Keratinocyte (primary cell): Measurements from ENCODE around the gene ABHD15. TPM values are rescaled to one million over a fixed set of nuclear protein-coding genes. Genes with fewer than 3 reads are reported as not detected.

Experiments
- DNase-seq: peaks from one replicate; pipeline ENCODE4 v3.0.0-alpha.2; 2011; ENCODE audit warnings: low read depth, missing footprints, low spot score
- FAIRE-seq: peaks from 2 replicates; lab custom pipeline; 2011; peaks lifted over from hg19 to GRCh38; lab: Jason Lieb, UNC
- H2AFZ ChIP-seq: 2 replicates; pipeline ENCODE4 v1.6.0; 2012; ENCODE audit warnings: low read length, control low read depth, inconsistent platforms; ENCODE audit not compliant: control insufficient read depth
- H3K27ac ChIP-seq: 2 replicates; pipeline ENCODE4 v1.5.1; 2011; ENCODE audit warnings: low read length; ENCODE audit not compliant: control insufficient read depth, insufficient read depth
- H3K27me3 ChIP-seq: 3 replicates; pipeline ENCODE4 v1.6.0; 2011; ENCODE audit warnings: low read length; ENCODE audit not compliant: control insufficient read depth, insufficient read depth; ENCODE audit errors: extremely low read depth
- H3K36me3 ChIP-seq, 2 experiments: 2 replicates in 1 of 2; 3 replicates in 1 of 2; pipeline ENCODE4 v1.5.1; 2011; ENCODE audit warnings: low read length in 2 of 2, mild to moderate bottlenecking in 1 of 2; ENCODE audit not compliant: control insufficient read depth in 2 of 2, insufficient read depth in 2 of 2; ENCODE audit errors: extremely low read depth in 1 of 2
- H3K4me1 ChIP-seq: 3 replicates; pipeline ENCODE4 v1.5.1; 2011; ENCODE audit warnings: low read length; ENCODE audit not compliant: control insufficient read depth, insufficient read depth; ENCODE audit errors: extremely low read depth
- H3K4me2 ChIP-seq: 3 replicates; pipeline ENCODE4 v1.6.0; 2011; ENCODE audit warnings: low read depth, low read length; ENCODE audit not compliant: control insufficient read depth, insufficient read depth; ENCODE audit errors: extremely low read depth
- H3K4me3 ChIP-seq, 3 experiments: fragments of 200-600 bp in 1 of 3; sonication (generic) in 1 of 3; 2 replicates in 2 of 3; 3 replicates in 1 of 3; pipeline ENCODE4 v1.5.1; 2011 to 2016; ENCODE audit warnings: low read length in 3 of 3, mild to moderate bottlenecking in 3 of 3, control low read depth in 2 of 3, inconsistent platforms in 1 of 3, low read depth in 1 of 3, mixed read lengths in 1 of 3, mixed run types in 1 of 3, moderate library complexity in 1 of 3; ENCODE audit not compliant: control insufficient read depth in 2 of 3, insufficient read depth in 2 of 3; ENCODE audit errors: extremely low read depth in 1 of 3
- H3K79me2 ChIP-seq: 2 replicates; pipeline ENCODE4 v1.6.0; 2012; ENCODE audit warnings: low read length; ENCODE audit not compliant: control insufficient read depth, insufficient read depth
- H3K9ac ChIP-seq: 3 replicates; pipeline ENCODE4 v1.6.0; 2011; ENCODE audit warnings: low read length; ENCODE audit not compliant: control insufficient read depth, insufficient read depth; ENCODE audit errors: extremely low read depth
- H3K9me1 ChIP-seq: 3 replicates; pipeline ENCODE4 v1.6.0; 2011; ENCODE audit warnings: low read length; ENCODE audit not compliant: control insufficient read depth, insufficient read depth; ENCODE audit errors: extremely low read depth
- H3K9me3 ChIP-seq: 2 replicates; pipeline ENCODE4 v1.5.1; 2012; ENCODE audit warnings: low read depth, low read length; ENCODE audit not compliant: control insufficient read depth
- H4K20me1 ChIP-seq: 3 replicates; pipeline ENCODE4 v1.6.0; 2011; ENCODE audit warnings: low read length; ENCODE audit not compliant: control insufficient read depth, insufficient read depth; ENCODE audit errors: extremely low read depth
- CTCF ChIP-seq, 3 experiments: IDR thresholded peaks in 1 of 3; conservative IDR thresholded peaks in 1 of 3; optimal IDR thresholded peaks in 1 of 3; 2 replicates in 2 of 3; 3 replicates in 1 of 3; pipeline versions ENCODE3 to v1.5.1; 2011; ENCODE audit warnings: low read length in 3 of 3, mild to moderate bottlenecking in 3 of 3, moderate library complexity in 2 of 3, control low read depth in 1 of 3, inconsistent platforms in 1 of 3; ENCODE audit not compliant: insufficient read depth in 2 of 3; ENCODE audit errors: extremely low read depth in 1 of 3
- EZH2 ChIP-seq: IDR thresholded peaks from one replicate; pipeline ENCODE4 v1.6.1; 2012; ENCODE audit warnings: inconsistent platforms, mild to moderate bottlenecking, low read length, moderate library complexity
- dilution Hi-C: fragments of 300-500 bp; cut with MboI; formaldehyde crosslinking; loops from one replicate; pipeline ENCODE4 v1.7.0; 2020; ENCODE audit warnings: low sequenced_read_pairs; ENCODE audit not compliant: extremely low pct_ligation_motif_present
- polyA plus RNA-seq, 5 experiments: library from polyadenylated mRNA; depleted of rRNA in 3 of 5; stranded (reverse) in 3 of 5; stranded (forward) in 1 of 5; unstranded in 1 of 5; fragments of >200 nt; gene quantifications; 1 replicate in 1 of 5; 2 replicates in 3 of 5; 3 replicates in 1 of 5; pipeline versions ENCODE4 v1.2.1 to v1.2.3, GENCODE V29; 2011 to 2012; ENCODE audit warnings: missing spikeins in 2 of 5, low read depth in 1 of 5, low replicate concordance in 1 of 5

The ABHD15 gene
- polyA plus RNA-seq, 1 donor (not counting 4 experiments of a cell fraction or from before 2014, with no cell fraction given) = 6.2 TPM

DNA sequence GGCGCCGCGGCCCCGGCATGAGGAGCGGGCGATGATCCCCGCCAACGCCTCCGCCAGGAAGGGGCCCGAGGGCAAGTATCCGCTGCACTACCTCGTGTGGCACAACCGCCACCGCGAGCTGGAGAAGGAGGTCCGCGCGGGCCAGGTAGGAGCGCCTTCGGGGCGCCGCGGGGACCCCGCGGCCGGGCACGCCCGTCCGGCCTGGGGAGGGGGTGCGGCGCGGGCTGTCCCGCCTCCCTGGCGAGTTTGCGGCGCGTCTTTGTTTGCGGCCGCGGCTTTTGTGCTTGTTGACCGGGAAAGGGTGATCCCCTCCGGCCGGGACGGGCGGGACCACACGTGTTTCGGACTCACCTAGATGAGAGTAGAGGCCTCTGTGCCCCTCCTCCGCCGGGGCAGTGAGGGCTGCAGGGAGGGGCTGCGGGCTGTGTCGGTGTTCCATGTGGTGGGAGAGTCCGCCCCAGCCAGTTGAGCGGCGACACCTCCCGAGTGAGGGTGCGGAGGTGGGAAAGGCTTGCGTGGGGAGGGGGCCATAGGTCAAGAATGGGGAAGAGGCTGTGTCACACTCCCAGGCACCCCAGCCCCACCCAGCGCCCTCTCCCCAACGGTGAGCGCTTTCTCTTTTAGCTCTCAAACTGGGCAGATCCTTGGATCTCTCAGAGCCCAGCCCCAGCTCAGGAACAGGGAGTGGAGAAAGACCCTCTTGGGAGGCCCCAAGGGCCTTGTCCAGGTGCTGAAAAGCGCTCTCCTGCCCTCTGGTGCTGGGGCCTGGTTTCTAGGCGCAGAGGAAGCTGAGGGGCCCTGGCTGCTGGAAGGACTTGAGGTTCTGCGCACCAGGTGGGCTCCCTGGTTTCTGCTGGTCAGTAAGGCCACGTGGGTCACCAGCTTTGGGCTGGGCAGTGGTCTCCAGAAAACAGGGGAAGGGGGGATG, 27.0 kb upstream of the ABHD15 start:
- peak overlapping the region; percentile 49 for H2AFZ ChIP-seq
- H3K4me3 ChIP-seq = peak overlapping the region; percentile 51 to 78 (median 70)
- dilution Hi-C loops = no loop called here
- no peaks in the 10 kb centered on the region for H3K9me1 ChIP-seq
- FAIRE-seq (no peak), DNase-seq (no peak)
- H3K27ac ChIP-seq = no peak overlapping the region
- peaks cover 20% of the 10 kb centered on the region for H3K79me2 ChIP-seq
- H4K20me1 ChIP-seq = no peaks in the 10 kb centered on the region
- TF ChIP-seq CTCF (optimal IDR thresholded peaks at IDR 0.05 in 1 of 3, IDR thresholded peaks at IDR 0.05 in 1 of 3, conservative IDR thresholded peaks at IDR 0.05 in 1 of 3; ENCODE audit: extremely low read depth in 1 of 3, insufficient read depth in 2 of 3, low read length in 3 of 3) (peak; percentile 27 to 57 (median 37)), EZH2 (no peak)
- H3K4me1 ChIP-seq = peaks cover 46% of the 10 kb centered on the region
- no peaks in the 10 kb centered on the region for H3K36me3 ChIP-seq
- H3K9me3 ChIP-seq = no peaks in the 10 kb centered on the region
- H3K27me3 ChIP-seq = no peaks in the 10 kb centered on the region
- peak overlapping the region; percentile 92 for H3K4me2 ChIP-seq
- peak overlapping the region; percentile 58 for H3K9ac ChIP-seq

DNA sequence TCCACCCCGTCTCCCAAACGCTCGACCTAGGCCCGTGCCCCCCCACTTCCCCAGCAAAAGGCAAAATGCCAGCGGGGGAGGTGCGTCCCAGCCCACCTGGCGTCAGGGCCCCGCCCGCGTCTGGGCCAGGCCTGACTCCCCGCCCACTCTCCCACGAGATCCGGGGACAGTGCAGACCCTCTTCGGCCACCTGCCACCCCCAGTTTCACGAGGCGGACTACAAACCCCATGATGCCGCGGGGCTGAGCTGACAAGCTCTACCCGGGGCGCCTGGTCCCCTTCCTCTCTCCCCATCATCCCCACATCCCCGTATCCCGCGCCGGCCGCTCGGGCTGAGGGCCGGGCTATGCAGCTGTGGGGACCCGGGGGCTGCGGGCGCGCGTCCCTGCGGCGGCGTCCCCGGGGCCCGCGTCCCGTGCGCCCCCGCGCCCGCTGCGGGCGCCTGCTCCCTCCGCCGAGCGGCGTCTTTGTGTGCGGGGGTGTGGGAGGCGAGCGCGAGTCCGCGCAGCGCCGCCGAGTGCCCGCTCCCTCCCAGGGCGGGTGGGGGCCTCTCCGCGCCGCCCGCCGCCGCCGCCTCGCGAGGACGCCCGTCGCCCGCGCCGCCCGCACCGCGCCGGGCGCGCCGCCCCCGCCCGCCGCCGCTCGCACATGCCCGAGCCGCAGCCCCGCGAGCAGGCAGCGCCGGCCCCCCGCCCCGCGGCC, 26.2 kb upstream of the ABHD15 start, which contains the start of gene ANKRD13B:
Gene ANKRD13B (plus strand): TSS at position 283 of the 702 bp plus-strand sequence. CDS start 490 bp downstream, outside the sequence.
- Histone ChIP-seq H3K36me3 (no peaks in the 10 kb centered on the region), H4K20me1 (peaks cover 4% of the 10 kb centered on the region), H3K9me1 (no peaks in the 10 kb centered on the region), H3K4me3 (peak within 1 kb of the TSS; percentile 51 to 78 (median 70)), H3K9ac (peak within 1 kb of the TSS; percentile 58), H3K79me2 (peaks cover 29% of the 10 kb centered on the region), H3K4me1 (peaks cover 50% of the 10 kb centered on the region), H2AFZ (peak within 1 kb of the TSS; percentile 49), H3K9me3 (no peaks in the 10 kb centered on the region), H3K27me3 (no peaks in the 10 kb centered on the region), H3K27ac (no peak within 1 kb of the TSS), H3K4me2 (peak within 1 kb of the TSS; percentile 92)
- FAIRE-seq (no peak), DNase-seq (no peak)
- dilution Hi-C loops = no loop called here
- no peak for TF ChIP-seq CTCF (optimal IDR thresholded peaks at IDR 0.05 in 1 of 3, IDR thresholded peaks at IDR 0.05 in 1 of 3, conservative IDR thresholded peaks at IDR 0.05 in 1 of 3; ENCODE audit: extremely low read depth in 1 of 3, insufficient read depth in 2 of 3, low read length in 3 of 3)
- no peak for TF ChIP-seq EZH2
